ENCODE results near the gene ARPC2.

ARPC2 gene

DNA sequence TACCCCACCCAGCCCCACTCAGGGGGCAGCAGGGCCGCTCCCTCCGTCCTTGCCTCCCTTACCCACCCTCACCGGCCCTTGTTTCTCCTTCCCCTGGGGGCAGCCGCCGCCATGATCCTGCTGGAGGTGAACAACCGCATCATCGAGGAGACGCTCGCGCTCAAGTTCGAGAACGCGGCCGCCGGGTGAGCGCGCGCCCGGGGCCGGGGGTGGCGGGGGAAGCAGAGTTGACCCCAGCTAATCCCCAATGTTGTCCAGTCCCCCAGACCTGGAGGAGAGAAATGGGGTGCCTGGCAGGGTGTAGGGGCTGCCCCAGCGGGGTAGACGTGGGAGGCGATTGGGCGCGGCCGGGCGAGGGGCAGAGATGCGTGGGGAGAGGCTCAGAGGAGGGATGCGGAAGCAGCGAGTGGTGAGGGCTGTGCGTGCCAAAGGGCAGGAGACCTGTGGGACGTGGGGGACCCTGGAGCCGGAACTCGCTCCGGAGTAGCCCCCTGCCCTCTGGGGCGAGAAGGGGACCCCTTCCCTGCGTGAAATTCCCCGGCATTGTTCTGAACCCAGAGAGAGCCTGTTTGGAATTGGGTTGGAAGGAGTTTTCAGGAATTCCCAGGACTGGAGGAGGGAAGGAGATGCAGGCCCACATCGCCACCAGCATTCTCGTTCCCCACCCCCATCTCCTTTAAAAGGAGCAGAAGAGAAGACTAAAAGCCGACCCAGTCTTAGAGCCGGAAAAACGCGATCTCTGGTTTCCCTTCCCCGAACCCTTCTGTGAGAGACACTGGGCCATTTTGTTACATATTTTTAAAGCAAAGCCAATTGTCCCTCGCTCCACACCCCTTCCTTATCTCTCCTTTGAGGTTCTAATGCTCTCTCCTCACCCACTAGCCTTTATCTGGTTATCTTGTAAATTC, 625 bp downstream of the ARPC2 start:
- peak; percentile 81 to 87 for DNase-seq

DNA sequence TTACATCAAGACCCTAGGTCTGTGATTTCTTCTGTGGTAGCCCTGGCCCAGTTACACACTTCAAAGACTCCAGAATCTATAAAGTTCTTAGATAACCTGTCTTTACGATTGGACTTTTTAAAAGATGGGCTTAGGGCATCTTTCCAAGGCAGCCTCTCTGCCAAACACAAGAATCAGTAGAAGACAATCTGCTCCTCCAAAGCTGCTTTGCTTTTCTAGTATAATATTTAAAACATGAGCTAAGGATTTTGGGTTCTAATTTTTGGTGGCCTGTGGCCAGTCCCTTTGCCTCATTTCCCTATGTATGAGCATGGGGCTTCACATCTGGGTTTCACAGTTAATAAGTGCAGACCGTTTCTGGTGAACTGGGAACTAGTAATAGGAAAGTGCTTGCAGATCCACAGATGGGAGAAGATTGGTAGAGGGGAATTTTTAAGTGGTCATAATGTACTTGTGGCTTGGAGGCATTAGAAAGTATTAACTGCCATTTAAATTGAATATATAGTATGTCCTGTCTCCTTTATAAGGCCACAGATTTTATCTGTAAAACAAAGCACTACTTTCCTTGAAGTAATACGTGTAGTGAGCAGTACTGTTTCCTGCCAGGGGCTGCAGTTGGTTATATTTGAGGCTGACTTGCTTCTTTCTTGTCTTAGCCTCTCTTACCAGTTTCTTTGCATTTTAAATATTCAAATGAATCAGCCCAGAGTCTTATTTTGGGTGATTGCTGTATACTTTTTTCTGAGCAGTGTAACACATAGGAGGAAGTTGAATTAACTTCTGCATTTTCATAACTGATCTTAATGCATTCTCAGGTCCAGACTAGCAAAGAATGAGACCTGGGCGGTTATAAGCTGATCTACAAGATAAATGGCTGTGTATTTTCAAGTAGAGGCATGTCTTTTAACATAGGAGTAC, 1.5 kb downstream of the ARPC2 start:
- DNase-seq = peak; percentile 47 to 74

DNA sequence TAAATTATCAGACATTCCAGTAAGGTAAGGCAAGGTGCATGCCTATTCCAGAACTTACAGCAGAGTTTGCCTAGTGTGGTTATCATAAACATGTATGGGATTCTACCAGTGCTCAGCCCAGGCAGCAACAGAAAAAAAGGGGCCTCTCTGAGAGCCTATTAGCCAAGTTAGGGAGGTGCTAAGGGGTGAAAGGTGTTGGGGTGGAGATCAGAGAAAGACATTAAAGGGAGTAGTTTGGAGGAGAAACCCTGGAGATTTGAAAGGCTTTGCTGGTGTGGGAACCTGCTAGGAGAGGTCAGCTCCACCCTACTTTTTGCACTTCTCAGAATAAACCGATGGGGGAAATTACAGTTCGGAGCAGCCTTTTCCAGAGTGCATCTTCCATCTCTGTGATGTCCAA, 2.9 kb downstream of the ARPC2 start:
- no peak for DNase-seq

DNA sequence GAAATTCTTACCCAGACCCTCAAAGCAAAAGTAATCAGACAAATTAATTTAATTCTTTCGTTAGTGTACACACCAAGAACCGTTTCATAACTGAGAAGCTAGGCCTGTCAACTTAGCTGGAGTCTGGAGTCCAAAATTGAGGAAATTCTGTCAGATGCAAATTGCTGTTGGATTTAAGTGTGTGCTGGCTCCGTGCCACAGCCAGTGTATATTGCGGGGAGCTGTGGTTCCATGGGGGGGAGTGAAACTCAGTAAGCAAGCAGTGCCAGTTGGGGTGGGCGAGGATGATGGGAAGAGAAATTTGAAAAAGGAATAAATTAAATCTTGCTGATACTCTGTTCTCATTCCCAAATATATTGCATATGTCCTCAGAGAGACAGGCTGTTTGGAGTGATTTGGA, 4.0 kb downstream of the ARPC2 start:
- DNase-seq = peak; percentile 36 to 46

DNA sequence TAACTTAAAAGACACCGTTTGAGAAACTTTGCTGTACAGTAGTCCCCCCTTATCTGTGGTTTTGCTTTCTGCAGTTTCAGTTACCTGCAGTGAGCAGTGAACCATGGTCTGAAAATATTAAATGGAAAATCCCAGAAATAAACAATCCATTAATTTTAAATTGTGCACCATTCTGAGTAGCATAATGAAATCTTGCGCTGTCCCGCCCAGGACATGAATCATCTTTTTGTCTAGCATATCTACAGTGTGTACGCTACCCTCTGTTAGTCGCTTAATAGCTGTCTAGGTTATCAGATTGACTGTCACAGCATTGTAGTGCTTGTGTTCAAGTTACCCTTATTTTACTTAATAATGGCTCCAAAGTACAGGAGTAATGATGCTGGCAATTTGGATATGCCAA, 6.1 kb downstream of the ARPC2 start:
- DNase-seq = no peak

DNA sequence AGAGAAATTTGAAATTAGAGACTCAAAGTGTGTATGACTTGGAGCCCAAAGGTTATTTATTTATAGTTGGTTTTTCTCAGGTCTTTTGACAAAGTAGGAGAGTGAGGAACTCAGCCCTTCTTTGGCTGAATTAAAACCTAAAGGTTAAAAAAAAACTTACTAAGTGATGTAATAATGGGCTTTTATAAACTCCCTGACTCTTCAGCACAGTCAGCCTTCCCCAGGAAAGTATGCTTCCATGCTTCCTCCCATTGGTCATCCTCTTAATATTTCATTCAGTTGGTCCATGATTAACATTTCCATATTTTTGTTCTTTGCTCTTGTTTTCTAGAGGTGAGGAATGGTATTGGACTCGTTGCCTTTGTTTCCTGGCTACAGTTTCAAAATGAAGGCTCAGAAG, 7.2 kb downstream of the ARPC2 start:
- DNase-seq = no peak

DNA sequence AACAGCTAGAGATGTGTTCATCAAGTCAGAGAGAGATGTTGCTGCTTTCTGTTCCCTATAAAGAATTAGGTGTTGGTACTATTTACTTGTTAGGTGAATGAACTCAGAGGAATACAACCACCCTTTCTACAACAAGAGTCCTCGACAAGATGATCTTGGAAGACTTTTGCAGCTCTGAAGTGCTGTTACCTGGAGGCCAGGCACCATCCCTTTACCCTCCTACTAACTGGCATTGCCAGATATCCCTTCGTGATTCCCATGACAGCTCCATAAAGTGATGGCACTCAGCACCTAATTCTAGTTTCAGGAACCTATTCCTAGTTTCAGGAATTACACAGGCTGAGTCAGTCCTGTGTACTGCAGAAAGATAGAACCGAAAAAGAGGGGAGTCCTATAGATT, 9.9 kb downstream of the ARPC2 start:
- no peak for DNase-seq

DNA sequence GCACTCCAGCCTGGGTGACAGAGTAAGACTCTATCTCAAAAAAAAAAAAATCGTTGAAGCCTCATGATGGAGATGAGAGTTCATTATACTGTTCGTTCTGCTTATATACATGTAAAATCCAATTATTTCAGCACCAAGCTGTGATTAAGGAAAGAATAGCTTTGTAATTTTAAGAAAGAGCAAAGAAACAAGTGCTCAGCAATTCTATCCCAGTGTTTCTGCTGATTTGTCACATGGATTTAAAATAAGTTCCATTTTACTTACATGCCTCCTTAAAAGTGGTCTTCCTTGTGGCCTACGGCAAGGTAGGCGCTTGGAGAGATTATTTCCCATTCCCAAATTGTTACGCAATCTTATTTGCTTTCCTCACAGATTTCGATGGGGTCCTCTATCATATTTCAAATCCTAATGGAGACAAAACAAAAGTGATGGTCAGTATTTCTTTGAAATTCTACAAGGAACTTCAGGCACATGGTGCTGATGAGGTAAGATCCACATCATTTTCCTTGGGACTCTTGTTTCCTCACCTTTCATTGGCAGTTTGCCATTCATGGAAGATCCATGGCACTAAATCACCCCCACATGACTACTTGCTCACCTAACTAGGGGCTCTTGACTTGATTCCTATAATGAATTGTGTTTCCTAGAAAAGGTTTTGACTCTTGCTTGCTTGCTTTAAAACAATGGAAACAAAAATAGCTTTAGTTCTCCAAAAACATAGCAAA, 11.5 kb downstream of the ARPC2 start:
- peak; percentile 49 to 62 for DNase-seq

DNA sequence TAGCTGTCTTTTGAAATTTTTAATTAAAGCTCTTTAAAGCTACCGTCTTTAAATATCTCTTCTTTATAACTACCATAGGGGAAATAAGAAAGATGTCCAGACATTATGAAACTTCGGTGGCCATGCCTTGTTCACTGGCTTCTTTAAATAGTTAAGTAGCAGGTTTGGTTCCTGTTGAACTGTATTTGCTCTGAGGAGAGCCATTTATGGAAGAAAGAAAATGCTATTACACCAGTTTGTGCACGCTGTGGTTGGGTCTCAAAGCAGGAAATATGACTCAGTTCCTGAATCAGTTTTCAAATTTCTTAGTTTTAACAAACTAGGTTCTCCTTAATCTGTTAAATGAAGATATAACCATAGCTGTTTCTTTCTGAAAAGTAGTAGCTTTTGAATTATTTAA, 12.2 kb downstream of the ARPC2 start:
- peak; percentile 89 to 95 for DNase-seq

DNA sequence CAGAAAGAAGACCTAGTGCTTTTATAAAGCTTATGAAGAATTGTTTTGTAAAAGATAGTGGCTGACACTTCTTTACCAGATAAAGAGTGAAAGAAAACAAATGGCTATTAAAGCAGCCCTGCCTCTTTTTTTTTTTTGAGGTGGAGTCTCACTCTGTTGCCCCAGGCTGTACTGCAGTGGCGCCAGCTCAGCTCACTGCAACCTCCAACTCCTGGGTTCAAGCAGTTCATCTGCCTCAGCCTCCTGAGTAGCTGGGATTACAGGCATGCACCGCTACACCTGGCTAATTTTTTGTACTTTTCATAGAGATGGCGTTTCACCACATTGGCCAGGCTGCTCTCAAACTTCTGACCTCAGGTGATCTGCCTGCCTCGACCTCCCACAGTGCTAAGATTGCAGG, 12.9 kb downstream of the ARPC2 start:
- no peak for DNase-seq

DNA sequence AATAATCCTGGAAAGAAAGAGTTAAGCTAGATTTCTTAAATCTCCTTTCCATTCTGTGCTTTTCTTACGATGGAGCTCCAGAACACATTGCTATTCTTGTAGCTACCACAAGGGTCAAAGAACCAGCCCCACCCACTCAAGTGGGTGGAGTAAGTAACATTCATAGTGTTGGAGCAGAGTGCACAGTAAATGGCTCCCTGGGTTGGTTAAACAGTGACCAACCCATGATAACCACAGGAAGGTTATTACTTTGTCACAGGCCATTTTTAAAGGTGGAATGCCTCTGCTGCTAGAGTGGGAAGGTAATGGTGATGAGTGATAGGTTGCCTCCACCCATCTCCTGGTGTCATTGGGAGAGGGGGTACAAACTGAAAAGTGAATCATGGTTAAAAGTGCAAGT, 13.9 kb downstream of the ARPC2 start:
- peak; percentile 65 for DNase-seq

DNA sequence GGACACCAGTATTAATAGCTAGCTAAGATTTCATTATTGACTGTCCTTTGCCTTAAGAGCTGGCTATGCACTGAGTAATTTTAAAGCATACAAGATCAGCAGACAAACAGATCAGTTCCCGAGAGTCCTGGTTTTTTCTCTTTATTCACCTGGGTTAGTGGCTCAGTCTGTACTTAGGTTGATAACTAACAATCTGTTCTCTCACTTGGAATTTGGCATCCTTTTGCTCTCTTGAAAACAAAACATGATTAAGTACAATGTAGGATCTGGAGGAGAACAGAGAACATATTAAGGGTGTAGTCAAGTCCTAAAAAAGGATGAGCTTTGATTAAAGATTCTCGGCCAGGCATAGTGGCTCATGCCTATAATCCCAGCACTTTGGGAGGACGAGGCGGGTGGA, 16.6 kb downstream of the ARPC2 start:
- no peak for DNase-seq

DNA sequence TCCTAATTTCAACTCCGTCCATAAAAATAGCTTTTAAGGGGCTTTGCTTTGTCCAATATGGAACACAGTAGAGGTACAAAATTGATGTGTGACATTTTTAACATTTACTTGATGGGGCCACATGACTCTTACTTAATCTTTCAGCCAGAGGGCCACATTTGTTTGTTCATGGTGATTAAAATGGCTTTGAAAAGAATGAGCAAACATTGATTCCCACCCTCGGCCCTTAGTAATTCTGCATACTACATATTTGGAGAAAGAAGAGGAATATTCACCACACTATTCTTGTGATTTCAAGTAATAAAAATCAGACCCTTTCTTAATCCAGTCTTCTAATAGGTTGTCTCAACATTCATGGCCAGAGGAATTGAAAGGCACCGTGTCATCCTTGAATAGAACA, 17.5 kb downstream of the ARPC2 start:
- DNase-seq = no peak

DNA sequence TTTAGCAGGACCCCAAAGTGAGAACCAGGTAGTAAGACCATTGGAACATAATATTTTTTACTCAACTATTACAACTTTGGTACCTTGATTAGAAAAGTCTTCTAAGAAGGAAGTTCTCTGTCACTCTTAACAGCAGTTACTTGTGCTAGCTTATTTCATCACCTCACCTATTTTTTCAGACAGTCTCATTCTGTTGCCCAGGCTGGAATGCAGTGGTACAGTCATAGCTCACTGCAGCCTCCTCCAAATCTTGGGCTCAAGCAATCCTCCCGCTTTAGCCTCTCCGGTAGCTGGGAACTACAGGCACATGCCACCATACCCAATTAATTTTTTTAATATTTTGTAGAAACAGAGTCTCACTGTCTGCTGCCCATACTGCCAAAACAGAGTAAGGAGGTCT, 18.0 kb downstream of the ARPC2 start:
- no peak for DNase-seq

DNA sequence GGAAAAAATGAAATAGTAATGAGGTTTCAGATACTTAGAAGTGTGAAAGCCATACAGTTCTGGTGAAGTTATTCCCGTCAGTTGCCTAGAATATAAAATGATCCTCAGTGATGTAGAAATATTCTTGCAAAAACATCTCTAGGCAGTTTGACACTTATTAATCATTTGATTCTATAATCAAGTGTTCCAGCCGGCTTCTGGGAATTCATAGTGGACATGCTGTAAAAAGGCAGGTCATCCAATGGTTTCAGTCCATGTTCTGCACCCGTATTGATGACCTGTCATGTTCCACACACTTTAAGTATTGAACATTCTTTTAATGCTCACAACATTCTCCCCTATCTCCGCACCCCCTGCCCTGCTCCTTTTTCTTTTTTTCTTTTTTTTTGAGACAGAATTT, 19.8 kb downstream of the ARPC2 start:
- DNase-seq = no peak

DNA sequence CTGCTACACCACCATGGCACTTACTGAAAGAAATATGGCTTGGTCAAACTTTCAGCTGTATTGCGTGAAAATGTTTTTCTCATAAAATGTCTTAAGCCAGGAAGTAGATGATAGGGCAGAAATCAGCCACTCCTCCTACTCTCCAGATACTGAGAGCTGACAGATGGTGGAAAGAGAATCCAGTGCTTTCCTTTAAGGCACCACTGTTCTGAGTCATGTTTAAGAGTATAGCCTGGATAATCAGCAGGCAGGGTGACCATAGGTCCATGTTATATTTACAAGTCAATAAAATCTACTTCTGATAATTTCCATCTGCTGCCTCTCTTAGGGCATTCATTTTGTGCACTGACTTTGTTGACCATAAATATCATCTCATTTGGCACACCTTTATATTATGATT, 21.9 kb downstream of the ARPC2 start:
- no peak for DNase-seq

DNA sequence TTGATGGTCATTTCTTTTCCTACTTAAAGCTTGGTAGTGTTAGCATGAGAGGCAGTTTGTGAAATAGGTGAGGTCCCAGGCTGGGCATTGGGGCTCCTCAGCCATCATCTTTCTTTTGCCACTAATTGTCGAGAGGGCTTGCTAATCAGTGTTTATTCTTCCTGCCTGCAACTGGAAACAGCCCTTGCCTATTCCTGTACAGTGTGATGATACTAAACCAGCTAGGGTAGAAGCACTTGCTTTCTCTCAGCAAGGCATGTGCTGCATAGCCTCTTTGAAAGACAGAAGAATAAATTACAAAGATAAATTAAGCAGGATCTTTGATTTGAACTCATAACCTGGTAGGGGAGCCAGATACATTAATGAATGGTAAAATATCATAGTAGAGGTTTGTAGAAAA, 27.2 kb downstream of the ARPC2 start:
- no peak for DNase-seq

DNA sequence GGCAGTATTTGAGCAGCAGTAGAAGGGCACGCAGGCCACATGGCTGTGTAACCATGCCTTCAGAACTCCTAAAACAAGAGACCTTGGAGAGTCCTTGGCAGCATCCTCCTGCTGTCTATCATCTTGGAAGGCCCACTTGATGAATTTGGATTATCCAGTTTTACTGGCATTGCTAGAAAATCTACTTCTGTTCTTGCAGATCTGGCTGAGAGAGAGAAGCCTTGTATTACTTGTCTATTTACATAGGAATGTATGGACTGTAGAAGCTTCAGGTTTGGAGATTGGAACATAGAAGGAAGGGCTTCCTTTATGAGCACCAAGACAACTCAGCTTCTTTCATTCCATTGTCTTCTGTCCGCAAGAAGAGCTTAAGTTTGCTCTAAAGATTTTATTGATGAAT, 27.7 kb downstream of the ARPC2 start:
- no peak for DNase-seq

DNA sequence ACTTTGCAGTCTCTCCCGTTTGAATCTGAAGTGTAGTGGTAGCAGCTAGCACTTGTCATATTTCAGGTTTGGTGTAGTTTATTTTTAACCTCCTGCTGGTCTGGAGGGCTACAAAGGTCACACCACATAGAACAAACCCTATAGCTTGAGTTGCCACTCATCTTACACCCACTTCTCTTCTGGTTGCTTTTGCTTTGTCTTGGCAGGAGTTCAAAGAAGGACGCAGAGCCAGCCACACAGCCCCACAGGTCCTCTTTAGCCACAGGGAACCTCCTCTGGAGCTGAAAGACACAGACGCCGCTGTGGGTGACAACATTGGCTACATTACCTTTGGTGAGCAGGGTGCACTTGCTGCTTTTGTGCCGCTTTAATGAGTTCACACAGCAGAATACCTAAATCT, 28.2 kb downstream of the ARPC2 start:
- no peak for DNase-seq

DNA sequence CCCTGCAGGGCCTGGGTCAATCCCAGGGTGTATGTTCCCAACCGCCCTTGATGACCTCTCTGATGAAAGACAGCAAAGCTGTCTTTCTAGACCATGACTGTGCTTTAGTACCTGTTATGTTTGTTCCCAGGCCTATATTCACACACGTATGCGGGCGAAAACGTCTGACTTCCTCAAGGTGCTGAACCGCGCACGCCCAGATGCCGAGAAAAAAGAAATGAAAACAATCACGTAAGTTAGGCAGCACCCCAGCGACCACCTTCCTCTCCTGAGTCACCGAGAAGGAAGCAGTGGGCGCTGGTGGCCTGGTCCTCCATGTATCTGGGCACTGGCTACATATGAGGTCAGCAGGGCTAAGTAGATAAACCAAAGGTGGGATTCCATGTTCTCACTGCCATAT, 32.7 kb downstream of the ARPC2 start:
- no peak for DNase-seq

DNA sequence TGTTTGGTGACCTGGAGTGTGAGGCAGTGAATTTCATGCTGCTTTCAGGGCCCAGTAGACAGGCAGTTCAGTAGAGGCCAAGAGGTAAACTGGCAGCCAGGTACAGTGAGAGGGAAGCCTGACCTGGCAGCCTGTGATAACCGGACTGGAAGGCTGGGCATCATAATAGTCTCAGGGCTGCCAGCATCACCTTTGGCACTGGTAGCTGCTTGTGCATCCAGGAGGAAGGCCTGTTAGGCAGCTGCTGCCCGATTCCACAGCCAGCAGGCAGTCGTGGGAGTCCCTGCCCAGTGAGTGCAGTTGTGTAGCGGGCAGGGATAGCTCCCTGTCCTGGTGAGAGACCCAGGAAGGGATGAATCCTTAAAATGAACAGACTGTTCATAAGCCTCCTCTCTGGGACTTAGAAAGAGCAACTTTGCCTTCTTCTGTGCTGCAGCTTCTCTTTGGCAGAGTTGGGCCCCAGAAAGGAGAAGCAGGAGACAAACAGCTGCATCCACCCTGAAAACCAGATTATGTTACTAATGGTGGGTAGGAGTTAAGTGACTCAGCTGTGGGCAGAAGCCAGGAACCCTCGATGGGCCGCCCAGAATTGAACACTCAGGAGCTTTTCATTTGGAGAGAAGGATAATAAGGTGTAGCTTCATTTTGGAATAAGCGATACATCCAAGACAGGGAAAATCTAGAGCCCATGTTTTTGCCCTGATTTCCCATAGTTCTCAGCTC, 35.7 kb downstream of the ARPC2 start:
- peak; percentile 67 to 78 for DNase-seq

DNA sequence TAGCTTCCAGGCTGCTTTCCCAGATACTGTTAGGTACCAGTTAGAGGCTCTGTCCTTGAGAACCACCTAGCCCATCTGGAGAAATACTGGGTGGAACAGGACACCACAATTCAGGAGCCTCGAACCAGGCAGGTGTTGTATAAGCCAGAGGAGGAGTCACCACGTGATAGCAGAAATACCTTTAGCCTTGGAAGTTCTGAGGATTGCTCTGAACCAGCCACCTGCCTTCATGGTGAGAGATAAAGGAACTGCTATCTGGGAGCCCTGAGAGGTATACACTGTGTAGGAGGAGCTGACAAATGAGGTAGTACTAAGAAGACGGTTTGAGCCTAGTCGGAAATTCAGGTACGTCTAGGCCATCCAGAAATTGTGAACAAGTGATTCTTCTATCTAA, 36.2 kb downstream of the ARPC2 start:
- no peak for DNase-seq

Measured in inflammatory macrophage (primary cell).